Nephron (organoid): Measurements from ENCODE around the gene OR5P2.

ENCODE experiments used
- H3K27ac Mint-ChIP-seq, 3 experiments: 2 replicates each; pipeline ENCODE4 v1.8.0; 2020; ENCODE audit warnings: mixed read lengths in 3 of 3, mild to moderate bottlenecking in 2 of 3, moderate library complexity in 1 of 3
- H3K27me3 Mint-ChIP-seq: 2 replicates; pipeline ENCODE4 v1.8.0; 2021; ENCODE audit warnings: low read depth, mild to moderate bottlenecking, moderate library complexity, mixed read lengths
- H3K36me3 Mint-ChIP-seq: 2 replicates; pipeline ENCODE4 v1.8.0; 2020; ENCODE audit warnings: low read depth, mixed read lengths
- H3K4me1 Mint-ChIP-seq: 2 replicates; pipeline ENCODE4 v1.8.0; 2020; ENCODE audit warnings: mixed read lengths
- H3K4me3 Mint-ChIP-seq, 3 experiments: 2 replicates each; pipeline ENCODE4 v1.8.0; 2020; ENCODE audit warnings: mild to moderate bottlenecking in 3 of 3, mixed read lengths in 3 of 3, moderate library complexity in 2 of 3
- H3K9me3 Mint-ChIP-seq: 2 replicates; pipeline ENCODE4 v1.8.0; 2020; ENCODE audit warnings: mixed read lengths
- TF ChIP-seq, protein P1 (sequence below), 3 experiments: fragments of 200-600 bp; sonication (generic); IDR thresholded peaks; one replicate each; pipeline ENCODE4 v1.5.0; 2021; ENCODE audit warnings: antibody characterized with exemption in 3 of 3; ENCODE audit not compliant: unreplicated experiment in 3 of 3

The OR5P2 gene, protein sequence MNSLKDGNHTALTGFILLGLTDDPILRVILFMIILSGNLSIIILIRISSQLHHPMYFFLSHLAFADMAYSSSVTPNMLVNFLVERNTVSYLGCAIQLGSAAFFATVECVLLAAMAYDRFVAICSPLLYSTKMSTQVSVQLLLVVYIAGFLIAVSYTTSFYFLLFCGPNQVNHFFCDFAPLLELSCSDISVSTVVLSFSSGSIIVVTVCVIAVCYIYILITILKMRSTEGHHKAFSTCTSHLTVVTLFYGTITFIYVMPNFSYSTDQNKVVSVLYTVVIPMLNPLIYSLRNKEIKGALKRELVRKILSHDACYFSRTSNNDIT

DNA sequence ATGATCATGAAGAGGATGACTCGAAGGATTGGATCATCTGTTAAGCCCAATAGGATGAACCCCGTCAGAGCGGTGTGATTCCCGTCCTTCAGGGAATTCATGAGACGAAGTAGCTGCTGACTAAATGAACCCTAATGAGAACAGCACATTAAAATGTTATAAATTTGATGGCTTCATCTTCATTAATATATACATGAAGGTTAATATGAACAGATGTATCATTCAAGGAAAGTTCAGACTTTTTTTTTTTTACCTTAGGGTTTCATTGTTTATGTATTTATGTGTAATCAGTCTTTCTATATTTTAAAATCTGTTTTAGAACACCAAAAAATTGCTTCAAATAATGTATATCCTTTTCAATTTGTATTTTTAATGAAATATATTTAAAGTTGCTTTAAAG, at the start of gene OR5P2:
OR5P2 (minus strand) TSS at position 101 of the 400 bp plus-strand sequence; CDS start at position 101, 0 bp downstream.
- H3K4me3 Mint-ChIP-seq = no peak within 1 kb of the TSS
- no peaks in the 10 kb centered on the region for H3K27me3 Mint-ChIP-seq
- no peaks in the 10 kb centered on the region for H3K36me3 Mint-ChIP-seq

DNA sequence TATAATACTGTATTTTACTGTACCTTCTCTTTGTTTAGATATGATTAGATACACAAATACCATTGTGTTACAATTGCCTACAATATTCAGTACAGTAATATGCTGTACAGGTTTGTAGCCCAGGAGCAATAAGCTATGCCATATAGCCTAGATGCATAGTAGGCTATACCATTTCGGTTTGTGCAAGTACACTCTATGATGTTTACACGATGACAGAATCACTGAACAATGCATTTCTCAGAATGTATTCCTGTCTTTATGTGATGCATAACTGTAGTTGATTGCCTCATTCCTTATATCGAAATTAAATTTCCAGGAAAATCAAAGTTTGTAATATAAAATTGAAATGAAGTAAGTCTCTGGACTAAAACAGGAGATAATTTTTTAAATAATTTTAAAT, 49.3 kb upstream of the OR5P2 start:
- Mint-ChIP-seq H3K36me3 (no peaks in the 10 kb centered on the region), H3K4me3 (no peak overlapping the region), H3K27me3 (no peaks in the 10 kb centered on the region), H3K27ac (no peak overlapping the region), H3K9me3 (no peaks in the 10 kb centered on the region), H3K4me1 (no peaks in the 10 kb centered on the region)
- TF ChIP-seq, protein P1, sequence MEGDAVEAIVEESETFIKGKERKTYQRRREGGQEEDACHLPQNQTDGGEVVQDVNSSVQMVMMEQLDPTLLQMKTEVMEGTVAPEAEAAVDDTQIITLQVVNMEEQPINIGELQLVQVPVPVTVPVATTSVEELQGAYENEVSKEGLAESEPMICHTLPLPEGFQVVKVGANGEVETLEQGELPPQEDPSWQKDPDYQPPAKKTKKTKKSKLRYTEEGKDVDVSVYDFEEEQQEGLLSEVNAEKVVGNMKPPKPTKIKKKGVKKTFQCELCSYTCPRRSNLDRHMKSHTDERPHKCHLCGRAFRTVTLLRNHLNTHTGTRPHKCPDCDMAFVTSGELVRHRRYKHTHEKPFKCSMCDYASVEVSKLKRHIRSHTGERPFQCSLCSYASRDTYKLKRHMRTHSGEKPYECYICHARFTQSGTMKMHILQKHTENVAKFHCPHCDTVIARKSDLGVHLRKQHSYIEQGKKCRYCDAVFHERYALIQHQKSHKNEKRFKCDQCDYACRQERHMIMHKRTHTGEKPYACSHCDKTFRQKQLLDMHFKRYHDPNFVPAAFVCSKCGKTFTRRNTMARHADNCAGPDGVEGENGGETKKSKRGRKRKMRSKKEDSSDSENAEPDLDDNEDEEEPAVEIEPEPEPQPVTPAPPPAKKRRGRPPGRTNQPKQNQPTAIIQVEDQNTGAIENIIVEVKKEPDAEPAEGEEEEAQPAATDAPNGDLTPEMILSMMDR (IDR thresholded peaks at IDR 0.05; ENCODE audit: unreplicated experiment in 3 of 3) = no peak

More for the DNA sequence above, at the start of gene OR5P2:
- Mint-ChIP-seq H3K4me1 (no peaks in the 10 kb centered on the region), H3K27ac (no peak within 1 kb of the TSS), H3K9me3 (peaks cover 9% of the 10 kb centered on the region)
- TF ChIP-seq, protein P1 (IDR thresholded peaks at IDR 0.05; ENCODE audit: unreplicated experiment in 3 of 3) = no peak

DNA sequence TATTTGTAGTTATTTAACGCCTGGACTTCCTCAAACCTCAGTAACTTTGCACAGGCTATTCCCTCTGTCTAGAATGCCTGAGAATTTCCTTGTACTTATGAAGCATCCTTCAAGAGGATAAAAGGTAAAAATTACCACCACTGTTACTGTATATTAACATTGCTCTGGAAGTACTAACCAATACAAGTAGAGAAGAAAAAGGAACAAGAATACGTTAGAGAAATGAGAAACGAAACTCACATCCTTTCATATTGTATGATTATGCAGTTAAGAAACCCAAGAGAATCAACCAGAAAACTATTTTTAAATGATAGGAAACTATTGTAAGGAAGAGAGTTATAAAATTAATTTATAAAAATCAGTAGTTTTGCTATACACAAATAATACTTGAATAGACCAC, 48.2 kb upstream of the OR5P2 start:
- no peak overlapping the region for H3K4me3 Mint-ChIP-seq
- H3K36me3 Mint-ChIP-seq = no peaks in the 10 kb centered on the region
- TF ChIP-seq, protein P1 (IDR thresholded peaks at IDR 0.05; ENCODE audit: unreplicated experiment in 3 of 3) = no peak
- H3K27ac Mint-ChIP-seq = no peak overlapping the region
- no peaks in the 10 kb centered on the region for H3K9me3 Mint-ChIP-seq
- H3K27me3 Mint-ChIP-seq = no peaks in the 10 kb centered on the region
- no peaks in the 10 kb centered on the region for H3K4me1 Mint-ChIP-seq

DNA sequence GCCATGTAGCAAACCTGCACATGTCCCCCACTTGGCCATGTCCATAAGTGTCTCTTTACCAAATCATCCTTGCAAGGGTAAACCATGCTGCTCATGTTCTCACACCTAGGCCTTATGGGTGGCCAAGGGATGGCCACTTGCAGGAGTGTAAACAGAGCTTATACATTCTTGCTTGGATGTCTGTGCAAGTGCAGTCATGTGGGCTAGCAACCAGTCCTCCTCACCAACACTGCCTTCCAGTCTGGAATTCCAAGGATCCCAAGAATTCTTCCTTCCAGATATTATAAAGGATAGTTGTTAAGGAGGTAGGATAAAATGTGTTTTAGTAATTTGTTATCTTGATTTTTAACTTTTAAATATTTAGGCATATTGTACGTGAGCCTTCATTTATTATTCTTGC, 47.8 kb upstream of the OR5P2 start:
- Mint-ChIP-seq H3K4me1 (no peaks in the 10 kb centered on the region), H3K9me3 (no peaks in the 10 kb centered on the region), H3K4me3 (no peak overlapping the region), H3K27me3 (no peaks in the 10 kb centered on the region), H3K27ac (no peak overlapping the region), H3K36me3 (no peaks in the 10 kb centered on the region)
- TF ChIP-seq, protein P1 (IDR thresholded peaks at IDR 0.05; ENCODE audit: unreplicated experiment in 3 of 3) = no peak

DNA sequence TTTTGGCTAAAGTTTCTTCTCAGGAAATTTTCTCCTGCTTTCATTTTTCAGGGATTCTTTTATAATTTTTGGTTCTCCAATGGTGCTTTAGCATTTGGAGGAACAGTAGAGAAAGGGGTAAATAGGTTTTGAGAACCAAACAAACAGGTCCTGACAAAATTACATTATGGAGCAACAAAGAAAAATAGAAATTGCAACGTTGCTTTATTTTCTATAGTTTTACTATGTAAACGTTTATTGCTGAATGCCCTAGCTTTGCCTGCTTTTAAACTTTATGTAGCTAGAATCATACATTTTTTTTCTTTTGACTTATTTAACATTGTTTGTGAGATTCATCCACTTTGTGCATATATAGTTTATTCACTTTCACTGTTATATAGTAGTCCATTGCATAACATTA, 43.8 kb upstream of the OR5P2 start:
- Mint-ChIP-seq H3K27ac (no peak overlapping the region), H3K36me3 (no peaks in the 10 kb centered on the region), H3K9me3 (no peaks in the 10 kb centered on the region), H3K4me1 (no peaks in the 10 kb centered on the region), H3K27me3 (no peaks in the 10 kb centered on the region), H3K4me3 (no peak overlapping the region)
- TF ChIP-seq, protein P1 (IDR thresholded peaks at IDR 0.05; ENCODE audit: unreplicated experiment in 3 of 3) = no peak

DNA sequence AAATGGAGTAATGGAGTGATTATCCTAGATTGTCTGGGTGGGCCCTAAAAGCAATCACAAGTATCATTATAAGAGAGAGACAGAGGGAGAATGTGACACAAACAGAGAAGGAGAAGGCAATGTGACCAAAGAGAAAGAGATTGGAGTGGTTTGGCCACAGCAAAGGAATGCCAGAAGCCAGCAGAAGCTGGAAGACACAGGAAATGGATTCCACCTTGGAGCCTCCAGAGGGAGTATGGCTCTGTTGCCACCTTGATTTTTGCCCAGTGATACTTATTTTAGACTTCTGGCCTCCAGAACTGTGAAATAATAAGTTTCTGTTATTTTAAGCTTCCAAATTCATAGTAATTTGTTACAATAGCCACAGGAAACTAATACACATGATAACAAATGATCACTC, 36.8 kb upstream of the OR5P2 start:
- no peaks in the 10 kb centered on the region for H3K36me3 Mint-ChIP-seq

More for the DNA sequence above, 36.8 kb upstream of the OR5P2 start:
- Mint-ChIP-seq H3K27me3 (no peaks in the 10 kb centered on the region), H3K4me3 (no peak overlapping the region), H3K27ac (no peak overlapping the region), H3K9me3 (no peaks in the 10 kb centered on the region), H3K4me1 (no peaks in the 10 kb centered on the region)
- TF ChIP-seq, protein P1 (IDR thresholded peaks at IDR 0.05; ENCODE audit: unreplicated experiment in 3 of 3) = no peak
